ENCODE measurements around the gene INTS2. TPM values are rescaled to one million over a fixed set of nuclear protein-coding genes. Genes with fewer than 3 reads are reported as not detected.
"Not testable (repeated sequence)": the region's sequence is repeated elsewhere in the genome, so short reads cannot be mapped to it uniquely, and the experiment has no call there.

Gene INTS2
- total RNA-seq, 2 experiments from 2014 or later: 8.5 to 8.7 TPM

- Mint-ChIP-seq H3K9me3 (no peaks in the 10 kb centered on the region), H3K4me1 (ENCODE audit: low read depth) (peaks cover 27% of the 10 kb centered on the region), H3K36me3 (ENCODE audit: low read depth) (peaks cover 43% of the 10 kb centered on the region), H3K27ac (peak overlapping the region; percentile 93), H3K27me3 (peaks cover 6% of the 10 kb centered on the region), H3K4me3 (peak overlapping the region; percentile 94)
- ChIA-PET CTCF (interaction anchor here (1.1 kb wide), 1 partner anchor 14 kb away, joined by 3 read pairs; no protein-coding TSS in a partner anchor), POLR2A (interaction anchor here (0.8 to 2.2 kb wide), 2 partner anchors 65 to 132 kb away, joined by 3 to 7 read pairs; partner anchors contain the start of gene BRIP1)
- TF ChIP-seq CTCF (IDR thresholded peaks at IDR 0.05): no peak
- ATAC-seq (ENCODE audit: poor library complexity) (no peak), DNase-seq (no peak)
- Histone ChIP-seq H3K27me3 (ENCODE audit: control insufficient read depth in 1 of 2, insufficient read depth in 2 of 2, low read length in 2 of 2) (no peaks in the 10 kb centered on the region), H3K27ac (ENCODE audit: low read depth in 1 of 2, low read length in 2 of 2) (peak overlapping the region in 1 of 2 donors; percentile 68), H3K9me3 (ENCODE audit: control insufficient read depth in 1 of 2, insufficient read depth in 1 of 2, low read length in 2 of 2) (no peaks in the 10 kb centered on the region), H3K36me3 (ENCODE audit: insufficient read depth, low read length) (peaks cover 15% of the 10 kb centered on the region), H3K4me3 (ENCODE audit: low read length) (peak overlapping the region; percentile 62), H3K4me1 (ENCODE audit: insufficient read depth, low read length) (peaks cover 18% of the 10 kb centered on the region)
- intact Hi-C loops (cut with DNase I, micrococcal nuclease): loop anchor here in 1 of 2 experiments (10.0 kb wide), 2 partner anchors 513 to 1037 kb away; partner anchors contain the start of gene TANC2
Observed at GRCh38 chr17:61928101-61928436, 287 bp upstream of the INTS2 start.

- H3K4me1 ChIP-seq (ENCODE audit: insufficient read depth, low read length): peaks cover 18% of the 10 kb centered on the region
- CTCF ChIA-PET: no interaction called here
- peaks cover 6% of the 10 kb centered on the region for H3K27me3 Mint-ChIP-seq
- ATAC-seq (ENCODE audit: poor library complexity): no peak
- no peaks in the 10 kb centered on the region for H3K9me3 ChIP-seq (ENCODE audit: control insufficient read depth in 1 of 2, insufficient read depth in 1 of 2, low read length in 2 of 2)
- peak overlapping the region; percentile 68 to 78 for H3K27ac ChIP-seq (ENCODE audit: low read depth in 1 of 2, low read length in 2 of 2)
- peaks cover 27% of the 10 kb centered on the region for H3K4me1 Mint-ChIP-seq (ENCODE audit: low read depth)
- peaks cover 52% of the 10 kb centered on the region for H3K36me3 Mint-ChIP-seq (ENCODE audit: low read depth)
- H3K4me3 ChIP-seq (ENCODE audit: low read length): peak overlapping the region; percentile 62
- TF ChIP-seq CTCF (IDR thresholded peaks at IDR 0.05): no peak
- H3K4me3 Mint-ChIP-seq: peak overlapping the region; percentile 94
- intact Hi-C loops (cut with DNase I, micrococcal nuclease): loop anchor here (2.0 to 10.0 kb wide), 6 partner anchors 60 to 1250 kb away; partner anchors contain the start of genes MED13 (in 2 of the 2), BCAS3 (in 1 of the 2), BRIP1 (in 1 of the 2) and TANC2 (in 1 of the 2)
- no peaks in the 10 kb centered on the region for H3K27me3 ChIP-seq (ENCODE audit: control insufficient read depth in 1 of 2, insufficient read depth in 2 of 2, low read length in 2 of 2)
- H3K9me3 Mint-ChIP-seq: no peaks in the 10 kb centered on the region
- no peak for DNase-seq
- peak overlapping the region; percentile 93 for H3K27ac Mint-ChIP-seq
- POLR2A ChIA-PET: interaction anchor here (2.2 kb wide), 1 partner anchor 64 kb away, joined by 7 read pairs; the partner anchor contains the start of gene BRIP1
- H3K36me3 ChIP-seq (ENCODE audit: insufficient read depth, low read length): peaks cover 17% of the 10 kb centered on the region
Observed at GRCh38 chr17:61926826-61927207, 965 bp downstream of the INTS2 start.

DNA sequence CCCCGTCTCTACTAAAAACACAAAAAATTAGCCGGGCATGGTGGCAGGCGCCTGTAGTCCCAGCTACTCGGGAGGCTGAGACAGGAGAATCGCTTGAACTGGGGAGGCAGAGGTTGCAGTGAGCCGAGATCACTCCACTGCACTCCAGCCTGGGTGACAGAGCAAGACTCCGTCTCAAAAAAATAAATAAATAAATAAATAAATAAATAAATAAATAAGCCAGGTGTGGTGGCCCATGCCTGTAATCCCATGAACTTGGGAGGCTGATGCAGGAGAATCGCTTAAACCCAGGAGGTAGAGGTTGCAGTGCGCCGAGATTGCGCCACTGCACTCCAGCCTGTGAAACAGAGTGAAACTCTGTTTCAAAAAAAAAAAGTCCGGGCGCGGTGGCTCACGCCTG is 12.6 kb downstream of the INTS2 start:
- Mint-ChIP-seq H3K36me3 (ENCODE audit: low read depth) (peaks cover 85% of the 10 kb centered on the region), H3K4me1 (ENCODE audit: low read depth) (peaks cover 11% of the 10 kb centered on the region)
- H3K27me3 Mint-ChIP-seq; H3K4me3 ChIP-seq (ENCODE audit: low read length); H3K9me3 ChIP-seq (ENCODE audit: control insufficient read depth in 1 of 2, insufficient read depth in 1 of 2, low read length in 2 of 2); H3K27me3 ChIP-seq (ENCODE audit: control insufficient read depth in 1 of 2, insufficient read depth in 2 of 2, low read length in 2 of 2); intact Hi-C loops (cut with DNase I, micrococcal nuclease); H3K4me3 Mint-ChIP-seq; H3K27ac ChIP-seq (ENCODE audit: low read depth in 1 of 2, low read length in 2 of 2); ATAC-seq (ENCODE audit: poor library complexity); H3K4me1 ChIP-seq (ENCODE audit: insufficient read depth, low read length); H3K27ac Mint-ChIP-seq; DNase-seq; POLR2A ChIA-PET; CTCF ChIA-PET; H3K9me3 Mint-ChIP-seq: not testable (repeated sequence)
- peaks cover 48% of the 10 kb centered on the region for H3K36me3 ChIP-seq (ENCODE audit: insufficient read depth, low read length)
